Keratinocyte (primary cell): ENCODE results near the gene HVCN1. TPM values are rescaled to one million over a fixed set of nuclear protein-coding genes. Genes with fewer than 3 reads are reported as not detected.

Source experiments
- DNase-seq: peaks from one replicate; pipeline ENCODE4 v3.0.0-alpha.2; 2011; ENCODE audit warnings: low read depth, missing footprints, low spot score
- FAIRE-seq: peaks from 2 replicates; lab custom pipeline; 2011; peaks lifted over from hg19 to GRCh38; lab: Jason Lieb, UNC
- H2AFZ ChIP-seq: 2 replicates; pipeline ENCODE4 v1.6.0; 2012; ENCODE audit warnings: low read length, control low read depth, inconsistent platforms; ENCODE audit not compliant: control insufficient read depth
- H3K27ac ChIP-seq: 2 replicates; pipeline ENCODE4 v1.5.1; 2011; ENCODE audit warnings: low read length; ENCODE audit not compliant: control insufficient read depth, insufficient read depth
- H3K27me3 ChIP-seq: 3 replicates; pipeline ENCODE4 v1.6.0; 2011; ENCODE audit warnings: low read length; ENCODE audit not compliant: control insufficient read depth, insufficient read depth; ENCODE audit errors: extremely low read depth
- H3K36me3 ChIP-seq, 2 experiments: 2 replicates in 1 of 2; 3 replicates in 1 of 2; pipeline ENCODE4 v1.5.1; 2011; ENCODE audit warnings: low read length in 2 of 2, mild to moderate bottlenecking in 1 of 2; ENCODE audit not compliant: control insufficient read depth in 2 of 2, insufficient read depth in 2 of 2; ENCODE audit errors: extremely low read depth in 1 of 2
- H3K4me1 ChIP-seq: 3 replicates; pipeline ENCODE4 v1.5.1; 2011; ENCODE audit warnings: low read length; ENCODE audit not compliant: control insufficient read depth, insufficient read depth; ENCODE audit errors: extremely low read depth
- H3K4me2 ChIP-seq: 3 replicates; pipeline ENCODE4 v1.6.0; 2011; ENCODE audit warnings: low read depth, low read length; ENCODE audit not compliant: control insufficient read depth, insufficient read depth; ENCODE audit errors: extremely low read depth
- H3K4me3 ChIP-seq, 3 experiments: fragments of 200-600 bp in 1 of 3; sonication (generic) in 1 of 3; 2 replicates in 2 of 3; 3 replicates in 1 of 3; pipeline ENCODE4 v1.5.1; 2011 to 2016; ENCODE audit warnings: low read length in 3 of 3, mild to moderate bottlenecking in 3 of 3, control low read depth in 2 of 3, inconsistent platforms in 1 of 3, low read depth in 1 of 3, mixed read lengths in 1 of 3, mixed run types in 1 of 3, moderate library complexity in 1 of 3; ENCODE audit not compliant: control insufficient read depth in 2 of 3, insufficient read depth in 2 of 3; ENCODE audit errors: extremely low read depth in 1 of 3
- H3K79me2 ChIP-seq: 2 replicates; pipeline ENCODE4 v1.6.0; 2012; ENCODE audit warnings: low read length; ENCODE audit not compliant: control insufficient read depth, insufficient read depth
- H3K9ac ChIP-seq: 3 replicates; pipeline ENCODE4 v1.6.0; 2011; ENCODE audit warnings: low read length; ENCODE audit not compliant: control insufficient read depth, insufficient read depth; ENCODE audit errors: extremely low read depth
- H3K9me1 ChIP-seq: 3 replicates; pipeline ENCODE4 v1.6.0; 2011; ENCODE audit warnings: low read length; ENCODE audit not compliant: control insufficient read depth, insufficient read depth; ENCODE audit errors: extremely low read depth
- H3K9me3 ChIP-seq: 2 replicates; pipeline ENCODE4 v1.5.1; 2012; ENCODE audit warnings: low read depth, low read length; ENCODE audit not compliant: control insufficient read depth
- H4K20me1 ChIP-seq: 3 replicates; pipeline ENCODE4 v1.6.0; 2011; ENCODE audit warnings: low read length; ENCODE audit not compliant: control insufficient read depth, insufficient read depth; ENCODE audit errors: extremely low read depth
- EZH2 ChIP-seq: IDR thresholded peaks from one replicate; pipeline ENCODE4 v1.6.1; 2012; ENCODE audit warnings: inconsistent platforms, mild to moderate bottlenecking, low read length, moderate library complexity
- dilution Hi-C: fragments of 300-500 bp; cut with MboI; formaldehyde crosslinking; loops from one replicate; pipeline ENCODE4 v1.7.0; 2020; ENCODE audit warnings: low sequenced_read_pairs; ENCODE audit not compliant: extremely low pct_ligation_motif_present
- polyA plus RNA-seq, 5 experiments: library from polyadenylated mRNA; depleted of rRNA in 3 of 5; stranded (reverse) in 3 of 5; stranded (forward) in 1 of 5; unstranded in 1 of 5; fragments of >200 nt; gene quantifications; 1 replicate in 1 of 5; 2 replicates in 3 of 5; 3 replicates in 1 of 5; pipeline versions ENCODE4 v1.2.1 to v1.2.3, GENCODE V29; 2011 to 2012; ENCODE audit warnings: missing spikeins in 2 of 5, low read depth in 1 of 5, low replicate concordance in 1 of 5
- TF ChIP-seq, protein P1 (sequence below), 3 experiments: IDR thresholded peaks in 1 of 3; conservative IDR thresholded peaks in 1 of 3; optimal IDR thresholded peaks in 1 of 3; 2 replicates in 2 of 3; 3 replicates in 1 of 3; pipeline versions ENCODE3 to v1.5.1; 2011; ENCODE audit warnings: low read length in 3 of 3, mild to moderate bottlenecking in 3 of 3, moderate library complexity in 2 of 3, control low read depth in 1 of 3, inconsistent platforms in 1 of 3; ENCODE audit not compliant: insufficient read depth in 2 of 3; ENCODE audit errors: extremely low read depth in 1 of 3

Gene HVCN1
- polyA plus RNA-seq, 1 donor (not counting 4 experiments of a cell fraction or from before 2014, with no cell fraction given): 1.1 TPM

DNA sequence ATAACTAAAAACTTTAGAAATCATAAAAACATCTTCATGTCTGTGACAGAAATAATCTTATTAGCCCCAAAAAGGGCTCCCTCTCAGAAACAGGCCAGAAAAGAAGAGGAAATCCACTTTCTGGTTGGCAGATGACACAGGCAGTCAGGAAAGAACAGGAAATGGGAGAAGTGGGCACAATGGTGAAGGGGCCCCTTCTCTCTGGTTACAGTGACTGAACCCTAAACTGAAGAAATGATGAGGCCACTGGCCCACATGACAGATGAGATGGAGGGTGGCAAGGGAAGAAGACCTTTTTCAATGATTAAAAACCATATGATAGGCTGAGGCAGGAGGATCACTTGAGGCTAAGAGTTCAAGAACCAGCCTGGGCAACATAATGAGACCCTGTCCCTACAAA is 53.9 kb downstream of the HVCN1 start:
- DNase-seq: no peak
- Histone ChIP-seq H3K27ac (no peak overlapping the region), H3K4me2 (no peak overlapping the region), H4K20me1 (no peaks in the 10 kb centered on the region), H3K9me3 (no peaks in the 10 kb centered on the region), H3K9me1 (no peaks in the 10 kb centered on the region), H3K9ac (no peak overlapping the region), H3K4me3 (no peak overlapping the region), H3K36me3 (peaks cover 0 to 2% of the 10 kb centered on the region in 2 experiments), H2AFZ (no peak overlapping the region), H3K27me3 (no peaks in the 10 kb centered on the region), H3K79me2 (no peaks in the 10 kb centered on the region), H3K4me1 (peaks cover 10% of the 10 kb centered on the region)
- no peak for TF ChIP-seq EZH2
- dilution Hi-C loops: no loop called here
- no peak for FAIRE-seq

DNA sequence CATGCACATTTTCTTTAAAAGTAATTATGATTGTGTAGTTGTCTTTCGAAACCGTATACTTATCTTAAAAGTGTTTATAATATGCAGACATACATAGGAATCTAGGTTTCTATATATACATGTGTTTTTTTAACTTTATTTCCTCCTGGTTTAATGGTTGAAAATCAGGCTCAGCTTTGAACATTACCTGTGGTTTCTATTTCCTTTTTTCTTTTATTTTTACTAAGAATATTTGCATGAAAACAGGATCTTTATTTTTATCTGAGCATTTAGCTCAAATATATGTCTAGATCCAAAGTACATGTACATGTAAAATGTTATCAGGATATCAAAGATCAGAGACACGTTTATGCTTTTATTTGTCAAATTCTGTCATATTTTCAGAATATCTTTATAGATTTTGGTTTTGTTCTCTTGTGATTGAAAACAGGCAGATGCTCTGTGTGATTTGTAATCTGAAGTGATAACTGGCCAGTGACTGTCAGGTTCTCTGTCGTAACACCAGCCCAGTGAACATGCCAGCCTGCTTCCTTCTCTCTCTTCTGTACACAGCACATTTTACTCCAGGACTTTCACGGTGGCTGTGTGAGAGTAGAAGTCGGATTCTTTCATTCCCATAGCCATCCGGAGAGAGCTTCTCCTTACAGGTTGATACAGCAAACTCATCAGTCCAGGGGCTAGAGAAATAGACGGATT is 61.3 kb downstream of the HVCN1 start:
- no peaks in the 10 kb centered on the region for H3K9me1 ChIP-seq
- dilution Hi-C loops: no loop called here
- no peaks in the 10 kb centered on the region for H3K79me2 ChIP-seq
- H2AFZ ChIP-seq: no peak overlapping the region
- TF ChIP-seq, protein P1, sequence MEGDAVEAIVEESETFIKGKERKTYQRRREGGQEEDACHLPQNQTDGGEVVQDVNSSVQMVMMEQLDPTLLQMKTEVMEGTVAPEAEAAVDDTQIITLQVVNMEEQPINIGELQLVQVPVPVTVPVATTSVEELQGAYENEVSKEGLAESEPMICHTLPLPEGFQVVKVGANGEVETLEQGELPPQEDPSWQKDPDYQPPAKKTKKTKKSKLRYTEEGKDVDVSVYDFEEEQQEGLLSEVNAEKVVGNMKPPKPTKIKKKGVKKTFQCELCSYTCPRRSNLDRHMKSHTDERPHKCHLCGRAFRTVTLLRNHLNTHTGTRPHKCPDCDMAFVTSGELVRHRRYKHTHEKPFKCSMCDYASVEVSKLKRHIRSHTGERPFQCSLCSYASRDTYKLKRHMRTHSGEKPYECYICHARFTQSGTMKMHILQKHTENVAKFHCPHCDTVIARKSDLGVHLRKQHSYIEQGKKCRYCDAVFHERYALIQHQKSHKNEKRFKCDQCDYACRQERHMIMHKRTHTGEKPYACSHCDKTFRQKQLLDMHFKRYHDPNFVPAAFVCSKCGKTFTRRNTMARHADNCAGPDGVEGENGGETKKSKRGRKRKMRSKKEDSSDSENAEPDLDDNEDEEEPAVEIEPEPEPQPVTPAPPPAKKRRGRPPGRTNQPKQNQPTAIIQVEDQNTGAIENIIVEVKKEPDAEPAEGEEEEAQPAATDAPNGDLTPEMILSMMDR (optimal IDR thresholded peaks at IDR 0.05 in 1 of 3, IDR thresholded peaks at IDR 0.05 in 1 of 3, conservative IDR thresholded peaks at IDR 0.05 in 1 of 3; ENCODE audit: extremely low read depth in 1 of 3, insufficient read depth in 2 of 3, low read length in 3 of 3): no peak
- no peak for TF ChIP-seq EZH2
- no peak overlapping the region for H3K4me2 ChIP-seq
- peaks cover 0 to 2% of the 10 kb centered on the region in 2 experiments for H3K36me3 ChIP-seq
- H3K4me1 ChIP-seq: no peaks in the 10 kb centered on the region
- no peaks in the 10 kb centered on the region for H4K20me1 ChIP-seq
- DNase-seq: no peak
- H3K9me3 ChIP-seq: no peaks in the 10 kb centered on the region
- no peak overlapping the region for H3K4me3 ChIP-seq
- H3K27ac ChIP-seq: no peak overlapping the region
- no peak overlapping the region for H3K9ac ChIP-seq
- no peaks in the 10 kb centered on the region for H3K27me3 ChIP-seq
- FAIRE-seq: no peak

DNA sequence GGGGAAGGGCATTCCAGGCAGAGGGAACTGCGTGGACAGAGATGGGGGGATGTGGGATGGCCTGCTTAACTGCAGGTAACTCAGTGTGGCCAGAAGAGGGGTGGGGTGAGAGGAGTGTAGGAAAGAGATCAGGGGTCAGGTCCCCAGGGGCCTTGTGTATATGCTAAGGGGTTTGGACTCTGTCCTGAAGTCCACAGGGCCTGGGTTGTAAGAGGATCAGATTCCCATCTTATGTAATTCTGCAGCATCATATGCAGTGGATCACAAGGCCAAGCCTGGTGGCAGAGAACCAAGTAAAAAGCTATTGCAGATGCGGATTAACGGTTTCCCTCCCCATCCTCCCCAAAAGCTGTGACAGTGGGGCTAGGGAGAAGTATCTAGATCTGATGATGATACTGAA is 66.3 kb downstream of the HVCN1 start:
- H3K79me2 ChIP-seq: no peaks in the 10 kb centered on the region
- H3K4me2 ChIP-seq: no peak overlapping the region
- no peaks in the 10 kb centered on the region for H3K36me3 ChIP-seq
- H3K9me3 ChIP-seq: no peaks in the 10 kb centered on the region
- H3K4me3 ChIP-seq: no peak overlapping the region
- FAIRE-seq (no peak), DNase-seq (no peak)
- H3K9ac ChIP-seq: no peak overlapping the region
- H2AFZ ChIP-seq: no peak overlapping the region
- TF ChIP-seq EZH2: no peak
- TF ChIP-seq, protein P1 (optimal IDR thresholded peaks at IDR 0.05 in 1 of 3, IDR thresholded peaks at IDR 0.05 in 1 of 3, conservative IDR thresholded peaks at IDR 0.05 in 1 of 3; ENCODE audit: extremely low read depth in 1 of 3, insufficient read depth in 2 of 3, low read length in 3 of 3): no peak
- no peaks in the 10 kb centered on the region for H3K27me3 ChIP-seq
- H3K9me1 ChIP-seq: no peaks in the 10 kb centered on the region
- dilution Hi-C loops: no loop called here
- H3K27ac ChIP-seq: no peak overlapping the region
- H3K4me1 ChIP-seq: no peaks in the 10 kb centered on the region
- H4K20me1 ChIP-seq: no peaks in the 10 kb centered on the region
